NAMALWA (cell line): Measurements from ENCODE around the gene KRTAP5-9.
"Not testable (repeated sequence)": the region's sequence is repeated elsewhere in the genome, so short reads cannot be mapped to it uniquely, and the experiment has no call there.

Experiments
- DNase-seq: peaks from one replicate; pipeline ENCODE4 v3.0.0-alpha.2; 2015; ENCODE audit warnings: low spot score

KRTAP5-9 gene

GRCh38 chr11:71548120-71548519 lies at the start of gene KRTAP5-9:
TSS of gene KRTAP5-9 (plus strand) at chr11:71548420. CDS start at chr11:71548658, 238 bp downstream.
- DNase-seq, result no peak

DNA sequence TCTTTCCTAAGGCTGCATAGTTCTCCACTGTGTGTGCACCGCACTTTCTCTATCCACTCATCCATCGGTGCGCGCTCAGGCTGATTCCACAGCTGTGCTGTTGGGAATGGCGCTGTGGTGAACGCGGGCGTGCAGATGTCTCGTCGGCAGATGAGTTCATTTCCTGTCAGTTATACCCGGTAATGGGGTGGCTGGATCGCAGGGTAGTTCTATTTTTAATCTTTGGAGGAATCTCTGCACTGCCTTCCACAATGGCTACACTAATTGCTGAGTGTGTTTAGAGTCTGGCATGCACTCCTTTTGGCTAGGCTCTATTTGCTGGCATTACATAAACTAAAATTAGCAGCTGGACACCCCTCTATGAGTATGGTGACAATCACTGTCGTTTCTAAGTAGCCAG lies 49.1 kb upstream of the KRTAP5-9 start:
- DNase-seq, result no peak

DNA sequence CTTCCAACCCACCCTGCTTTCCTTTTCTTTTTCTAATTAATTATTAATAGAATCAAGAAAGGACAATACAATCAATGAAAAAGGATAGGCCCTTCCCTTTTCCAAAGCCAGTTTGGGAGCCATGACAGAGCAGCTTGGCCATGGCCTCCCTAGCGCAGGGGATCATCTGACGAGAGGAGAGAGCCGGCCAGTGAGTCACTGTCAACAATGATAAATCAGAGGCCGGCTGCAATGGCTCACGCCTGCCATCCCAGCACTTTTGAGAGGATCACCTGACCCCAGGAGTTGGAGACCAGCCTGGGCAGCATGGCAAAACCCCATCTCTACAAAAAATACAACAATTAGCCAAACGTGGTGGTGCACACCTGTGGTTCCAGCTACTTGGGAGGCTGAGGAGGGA lies 48.7 kb upstream of the KRTAP5-9 start:
- DNase-seq, result no peak

DNA sequence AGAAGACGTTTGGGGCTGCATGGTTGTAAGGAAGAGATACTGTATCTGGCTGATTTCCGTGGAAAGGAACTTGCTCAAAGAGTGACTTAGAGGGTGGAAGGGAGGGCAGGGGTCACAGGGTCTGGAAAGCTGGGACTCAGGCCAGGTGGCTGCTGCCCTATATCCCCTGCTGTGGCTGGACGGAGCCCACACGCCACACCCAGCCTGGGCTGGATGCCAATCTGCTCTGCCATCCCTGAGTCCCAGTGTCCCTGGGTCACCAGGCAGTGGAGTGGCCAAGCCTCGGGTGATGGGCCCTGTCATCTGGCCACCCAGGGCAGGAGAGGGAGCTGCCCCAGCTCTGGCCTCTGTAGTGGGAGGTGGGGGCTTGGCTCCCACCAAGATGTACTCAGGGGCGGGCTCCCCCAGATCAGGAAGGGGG lies 47.6 kb upstream of the KRTAP5-9 start:
- DNase-seq, result no peak

GRCh38 chr11:71501071-71501985 lies 46.9 kb upstream of the KRTAP5-9 start:
- no peak for DNase-seq

- no peak for DNase-seq
Observed at GRCh38 chr11:71502026-71502425, 46.2 kb upstream of the KRTAP5-9 start.

GRCh38 chr11:71502871-71503435 lies 45.3 kb upstream of the KRTAP5-9 start:
- no peak for DNase-seq

DNA sequence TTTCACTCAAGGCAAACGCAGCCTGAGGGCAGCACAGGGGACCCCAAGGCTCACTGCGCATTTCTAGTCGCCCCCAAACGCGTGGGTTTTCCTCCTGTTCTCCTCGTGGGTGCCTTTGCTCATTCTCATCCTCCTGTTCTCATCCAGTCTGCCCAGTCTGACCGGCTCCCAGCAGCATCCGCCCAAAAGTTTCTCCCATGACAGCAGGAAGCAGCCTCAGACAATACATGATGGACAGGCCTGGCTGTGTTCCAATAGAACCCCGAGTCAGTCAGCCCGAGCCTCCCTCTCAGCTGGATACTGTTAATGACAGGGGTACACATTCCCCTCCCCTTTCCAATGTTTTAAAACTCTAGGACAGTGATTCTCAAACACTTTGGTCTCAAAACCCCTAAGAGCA lies 43.7 kb upstream of the KRTAP5-9 start:
- DNase-seq, result no peak

GRCh38 chr11:71505001-71505400 lies 43.2 kb upstream of the KRTAP5-9 start:
- DNase-seq, result no peak

DNA sequence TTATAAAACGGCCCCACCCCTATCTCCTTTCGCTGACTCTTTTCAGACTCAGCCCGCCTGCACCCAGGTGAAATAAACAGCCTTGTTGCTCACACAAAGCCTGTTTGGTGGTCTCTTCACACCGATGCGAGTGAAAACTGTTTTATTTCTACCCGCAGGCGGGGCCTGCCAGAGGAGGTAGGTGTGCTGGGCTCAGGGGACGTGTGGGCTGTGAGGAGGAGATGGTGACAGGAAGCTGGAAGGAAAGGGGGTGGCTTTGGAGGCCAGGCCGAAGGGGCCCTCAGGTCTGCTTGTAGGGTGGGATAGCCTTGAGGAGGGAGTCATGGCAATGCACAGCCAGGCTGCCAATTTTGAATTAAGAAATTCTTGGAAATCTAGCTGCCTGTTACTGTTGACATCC lies 42.4 kb upstream of the KRTAP5-9 start:
- no peak for DNase-seq

GRCh38 chr11:71507102-71507501 lies 41.1 kb upstream of the KRTAP5-9 start:
- DNase-seq, result no peak

DNA sequence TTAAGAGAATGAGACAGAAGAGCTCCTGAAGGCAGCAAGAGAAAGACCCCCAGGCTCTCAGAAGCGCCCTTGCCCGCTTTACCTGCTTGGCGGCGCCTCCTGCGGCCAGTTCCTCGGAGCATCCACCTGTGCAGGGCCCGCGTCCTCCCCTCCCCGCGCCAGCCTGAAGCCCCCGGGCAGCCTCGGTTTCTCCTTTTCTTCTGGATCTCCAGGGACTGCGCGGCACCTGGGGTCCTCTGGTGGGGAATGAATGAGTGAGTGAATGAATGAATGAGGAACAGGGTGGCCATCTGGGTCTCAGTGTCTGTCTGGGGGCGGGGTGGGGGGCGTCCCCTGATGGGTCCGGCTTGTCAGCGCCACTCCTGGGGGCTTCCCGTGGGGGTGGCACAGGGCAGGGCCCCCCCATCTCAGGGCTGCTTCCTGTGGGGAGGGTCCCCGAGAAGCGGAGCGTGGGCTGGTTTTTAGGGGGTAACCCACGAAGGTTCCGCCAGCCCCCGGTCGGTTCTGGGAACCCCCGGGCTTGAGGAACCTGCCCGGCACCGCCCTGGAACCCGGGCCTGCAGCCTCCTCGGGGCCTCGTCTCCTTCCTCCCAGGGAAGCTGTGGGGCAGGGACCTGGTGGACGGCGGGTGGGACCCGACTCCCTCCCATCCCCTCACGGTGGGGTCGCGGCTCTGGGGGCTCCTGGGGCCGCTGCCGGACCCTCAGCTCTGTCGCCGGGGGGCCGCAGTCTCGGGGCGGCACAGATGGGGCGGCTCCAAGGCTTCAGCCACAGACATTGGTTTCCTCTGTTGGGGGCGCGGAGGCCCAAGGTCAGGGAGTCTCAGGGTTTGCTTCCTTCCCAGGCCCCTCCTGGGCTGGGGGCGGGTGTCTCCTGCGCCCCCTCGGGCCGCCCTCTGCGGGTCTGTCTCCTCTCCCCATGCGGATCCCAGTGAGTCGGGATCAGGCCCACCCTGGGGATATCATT lies 29.4 kb upstream of the KRTAP5-9 start:
- DNase-seq, result no peak

GRCh38 chr11:71519546-71519945 lies 28.7 kb upstream of the KRTAP5-9 start:
- no peak for DNase-seq

DNA sequence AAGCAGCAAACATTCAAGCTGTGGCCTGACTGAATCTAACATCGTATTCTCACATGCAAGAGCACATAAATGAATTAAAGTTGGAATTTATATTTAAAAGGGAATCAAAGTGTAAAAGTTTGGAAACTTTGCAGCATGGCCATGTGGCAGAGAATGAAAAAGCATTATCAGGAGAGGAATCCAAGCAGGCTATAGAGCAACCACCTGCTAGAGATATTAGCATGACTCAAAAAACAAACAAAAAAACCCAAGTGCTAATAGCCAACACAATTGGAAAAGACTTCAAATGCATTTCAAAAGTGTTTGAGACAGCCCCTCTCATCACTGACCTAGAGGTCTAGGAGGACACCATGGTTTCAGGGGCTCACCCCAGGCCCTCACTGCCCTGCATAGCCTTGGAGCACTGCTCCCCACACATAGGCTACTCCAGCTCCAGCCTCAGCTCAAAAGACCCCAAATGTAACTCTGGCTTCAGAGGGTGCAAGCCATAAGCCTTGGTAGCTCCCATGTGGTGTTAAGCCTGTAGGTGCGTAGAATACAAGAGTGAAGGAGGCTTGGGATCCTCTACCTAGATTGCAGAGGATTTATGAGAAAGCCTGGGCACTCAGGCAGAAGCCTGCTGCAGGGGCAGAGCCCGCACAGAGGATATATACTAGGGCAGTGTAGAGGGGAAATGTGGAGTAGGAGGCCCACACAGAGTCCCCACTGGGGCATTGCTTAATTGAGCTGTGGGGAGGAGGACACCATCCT lies 22.9 kb upstream of the KRTAP5-9 start:
- no peak for DNase-seq

- no peak for DNase-seq
Observed at GRCh38 chr11:71525938-71526495, 22.2 kb upstream of the KRTAP5-9 start.

DNA sequence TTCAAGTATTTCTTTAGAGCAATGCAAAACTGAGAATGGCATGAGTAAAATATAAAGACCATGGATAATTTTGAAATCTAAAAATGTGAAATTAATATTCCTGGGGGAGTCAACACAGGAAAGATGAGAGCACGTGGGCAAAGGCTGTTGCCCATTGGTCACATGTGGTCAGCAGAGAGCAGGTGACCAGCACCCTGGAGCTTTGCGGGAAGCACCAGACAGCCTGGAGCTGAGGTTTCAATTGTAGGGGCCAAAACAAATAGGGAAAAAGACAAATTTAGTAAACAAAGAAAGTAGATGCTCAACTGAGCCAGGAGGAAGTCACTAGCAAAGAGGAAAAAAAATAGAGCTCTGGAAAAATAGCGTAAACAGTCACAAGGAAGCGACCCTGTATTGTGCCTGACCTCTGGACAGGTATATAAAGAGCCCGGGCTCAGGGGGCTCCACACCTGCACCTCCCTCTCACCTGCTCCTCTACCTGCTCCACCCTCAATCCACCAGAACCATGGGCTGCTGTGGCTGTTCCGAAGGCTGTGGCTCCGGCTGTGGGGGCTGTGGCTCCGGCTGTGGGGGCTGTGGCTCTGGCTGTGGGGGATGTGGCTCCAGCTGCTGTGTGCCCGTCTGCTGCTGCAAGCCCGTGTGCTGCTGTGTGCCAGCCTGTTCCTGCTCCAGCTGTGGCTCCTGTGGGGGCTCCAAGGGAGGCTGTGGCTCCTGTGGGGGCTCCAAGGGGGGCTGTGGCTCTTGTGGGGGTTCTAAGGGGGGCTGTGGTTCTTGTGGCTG lies 21.2 kb upstream of the KRTAP5-9 start, which contains the start of gene KRTAP5-7:
KRTAP5-7 (plus strand) TSS at position 472 of the 780 bp plus-strand sequence; CDS start at position 506, 34 bp downstream.
- not testable (repeated sequence) for DNase-seq

DNA sequence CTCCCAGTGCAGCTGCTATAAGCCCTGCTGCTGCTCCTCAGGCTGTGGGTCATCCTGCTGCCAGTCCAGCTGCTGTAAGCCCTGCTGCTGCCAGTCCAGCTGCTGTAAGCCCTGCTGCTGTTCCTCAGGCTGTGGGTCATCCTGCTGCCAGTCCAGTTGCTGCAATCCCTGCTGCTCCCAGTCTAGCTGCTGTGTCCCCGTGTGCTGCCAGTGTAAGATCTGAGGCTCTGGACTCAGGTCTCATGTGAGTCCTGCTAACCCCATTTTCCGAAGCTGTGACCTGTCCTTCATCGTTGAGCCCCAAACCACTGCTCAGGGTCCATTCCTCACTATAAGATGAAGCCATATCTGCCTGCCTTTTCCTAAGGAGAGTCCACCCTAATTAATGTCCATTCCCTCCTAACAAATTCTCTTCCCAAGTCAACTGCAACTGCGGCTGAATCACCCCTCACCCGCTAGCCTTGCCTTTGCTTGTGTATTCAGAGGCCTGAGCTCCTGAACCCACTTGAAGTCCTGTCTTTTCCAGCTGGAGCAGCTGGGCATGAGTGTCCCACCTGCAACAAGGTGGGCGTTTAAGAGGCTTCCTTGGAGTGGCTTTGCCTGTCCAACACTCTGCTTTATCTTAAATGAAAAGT lies 20.5 kb upstream of the KRTAP5-9 start:
- no peak for DNase-seq

DNA sequence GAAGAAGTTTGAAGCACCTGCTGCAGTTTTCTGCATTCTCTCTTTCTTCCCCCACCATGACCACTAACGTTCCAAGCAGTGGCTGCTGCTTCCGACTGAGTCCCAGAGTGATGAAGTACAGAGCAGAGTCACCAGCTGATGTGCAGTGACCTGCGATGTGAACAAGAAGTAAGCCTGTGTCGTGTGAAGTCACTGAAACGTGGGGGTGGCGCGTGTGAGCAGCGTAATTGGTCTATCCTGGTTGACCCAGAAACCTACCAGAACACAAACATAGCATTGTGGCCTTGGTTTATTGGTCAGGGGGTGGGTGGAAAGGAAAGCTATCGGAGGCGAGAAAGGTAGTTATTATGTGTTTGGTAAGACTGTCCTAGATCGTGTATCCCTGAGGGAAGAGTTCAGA lies 17.6 kb upstream of the KRTAP5-9 start:
- DNase-seq, result no peak

GRCh38 chr11:71532036-71532610 lies 16.1 kb upstream of the KRTAP5-9 start:
- no peak for DNase-seq
